Activated CD8-positive, alpha-beta memory T cell treated with anti-CD3 and anti-CD28 coated beads, Interleukin-2, amount 50 U/mL, for 24 hours (primary cell): Measurements from ENCODE around the gene TSPAN9.

Experiments used
- DNase-seq: peaks from one replicate; pipeline ENCODE4 v3.0.0-alpha.2; 2020; ENCODE audit errors: extremely low read depth

Gene TSPAN9

DNA sequence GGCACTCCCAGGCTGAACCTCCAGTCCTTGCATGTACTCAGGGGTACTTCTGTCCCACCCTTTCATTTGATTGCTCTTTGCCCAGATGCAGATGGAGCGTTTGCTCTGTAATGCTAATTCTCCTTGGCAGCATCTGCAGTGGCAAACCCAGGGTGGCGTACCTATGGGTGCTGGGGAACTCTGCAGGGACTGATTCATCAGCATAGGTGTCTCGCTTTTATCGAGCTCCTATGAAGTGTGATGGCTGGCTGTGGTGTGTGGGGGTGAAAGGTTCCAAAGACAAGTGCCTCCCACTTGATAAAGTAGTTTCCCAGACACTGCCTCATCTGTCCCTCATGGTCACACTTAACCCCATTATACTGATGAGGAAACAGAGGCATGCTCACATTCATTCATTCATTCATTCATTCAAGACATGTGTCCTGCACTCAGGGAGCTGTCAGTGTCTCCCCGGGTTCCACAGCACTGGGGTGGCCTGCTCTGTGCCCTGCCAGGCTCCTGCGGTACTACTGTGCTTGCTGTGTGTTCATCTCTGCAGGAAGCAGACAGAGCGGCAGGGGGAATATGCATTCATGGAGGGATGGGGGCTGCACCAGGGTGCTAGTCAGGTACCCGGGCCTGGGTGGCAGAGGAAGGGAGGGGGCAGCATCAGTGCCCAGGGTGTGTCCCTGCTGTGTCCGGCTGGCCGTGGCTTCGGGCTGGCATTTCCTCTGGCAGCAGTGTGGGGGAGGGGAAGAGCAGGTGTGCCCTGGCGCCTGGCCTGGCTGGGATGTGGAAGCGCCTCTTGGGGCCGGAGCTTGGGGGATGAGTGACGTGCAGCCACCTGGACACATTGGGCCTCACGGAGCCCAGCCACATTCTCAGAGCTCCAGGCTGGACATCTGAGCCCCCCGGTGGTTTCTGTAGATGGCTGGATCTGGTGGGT is 110.9 kb downstream of the TSPAN9 start:
- DNase-seq: no peak

DNA sequence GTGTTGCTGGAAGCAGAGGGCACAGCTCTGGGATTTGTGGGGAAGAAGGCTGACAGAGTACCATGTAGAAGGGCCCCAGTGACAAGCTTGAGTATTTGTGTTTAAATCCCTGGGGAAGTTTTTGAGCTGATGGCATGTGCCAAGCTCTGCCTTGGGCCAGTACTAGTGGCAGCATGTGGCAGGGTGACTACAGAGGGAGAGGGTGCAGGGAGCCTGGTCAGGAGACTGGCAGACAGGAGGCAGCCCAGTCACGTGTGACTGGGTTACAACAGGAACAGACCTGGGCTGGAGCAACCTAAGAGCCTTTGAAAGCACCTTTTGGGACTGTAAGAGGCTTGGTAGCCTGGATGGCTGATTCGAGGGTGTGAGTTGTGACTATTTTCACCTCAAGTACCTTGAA is 112.1 kb downstream of the TSPAN9 start:
- DNase-seq: no peak

DNA sequence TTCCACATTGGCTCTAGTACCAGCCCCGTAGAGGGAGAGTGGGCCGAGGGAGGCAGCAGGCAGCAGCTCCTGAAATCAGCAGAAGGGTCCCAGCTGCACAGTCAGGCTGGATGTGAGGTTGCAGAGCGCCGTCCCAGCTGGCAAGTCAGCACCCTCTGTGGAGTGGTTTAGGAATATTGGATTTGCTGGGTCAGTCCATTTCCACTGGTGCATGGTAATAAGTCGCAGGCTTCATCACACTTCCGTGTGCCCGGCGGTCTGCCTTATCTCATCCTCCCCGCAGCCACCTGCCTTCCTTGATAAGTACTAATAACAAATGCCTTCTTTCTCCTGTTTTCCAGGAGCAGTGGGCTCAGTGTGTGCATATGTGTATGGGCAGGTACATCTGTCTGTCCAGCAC is 112.9 kb downstream of the TSPAN9 start:
- no peak for DNase-seq

DNA sequence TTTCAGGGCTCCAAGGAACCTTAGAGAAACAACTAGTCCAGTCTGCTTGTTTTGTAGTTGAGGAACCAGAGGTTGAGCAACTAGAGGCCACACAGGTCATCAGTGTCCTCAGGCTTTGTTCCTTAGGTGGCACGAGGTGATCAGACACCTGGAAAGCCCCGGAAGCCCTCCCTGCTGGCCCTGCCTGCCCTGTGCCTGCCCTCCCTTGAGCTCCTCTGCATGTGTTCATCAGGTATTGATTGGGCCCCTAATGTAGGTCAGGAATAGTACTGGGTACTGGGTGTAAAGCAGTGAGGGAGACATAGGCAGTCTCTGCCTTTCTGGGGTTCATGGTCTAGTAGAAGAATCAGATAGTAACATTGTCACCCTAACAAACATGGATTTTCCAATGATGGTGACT is 114.3 kb downstream of the TSPAN9 start:
- DNase-seq: no peak

DNA sequence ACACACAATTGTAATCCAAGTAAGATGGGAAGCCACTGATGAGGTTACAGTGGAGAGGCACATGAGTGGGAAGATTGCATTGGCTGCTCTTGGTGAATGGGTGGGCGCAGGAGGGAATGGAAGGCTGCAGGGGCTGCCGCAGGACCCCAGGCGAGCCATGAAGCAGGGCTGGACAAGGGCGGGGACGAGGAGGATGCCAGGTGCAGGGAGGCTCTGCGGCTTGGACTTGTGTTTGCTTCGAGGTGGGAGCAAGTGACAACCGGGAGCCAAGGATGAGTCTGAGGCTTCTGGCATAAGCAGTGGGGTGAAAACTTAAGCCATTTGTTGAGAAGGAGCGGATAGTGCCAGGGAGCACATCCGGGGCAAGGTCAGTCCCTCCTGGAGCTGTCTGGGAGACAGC is 115.0 kb downstream of the TSPAN9 start:
- DNase-seq: no peak

DNA sequence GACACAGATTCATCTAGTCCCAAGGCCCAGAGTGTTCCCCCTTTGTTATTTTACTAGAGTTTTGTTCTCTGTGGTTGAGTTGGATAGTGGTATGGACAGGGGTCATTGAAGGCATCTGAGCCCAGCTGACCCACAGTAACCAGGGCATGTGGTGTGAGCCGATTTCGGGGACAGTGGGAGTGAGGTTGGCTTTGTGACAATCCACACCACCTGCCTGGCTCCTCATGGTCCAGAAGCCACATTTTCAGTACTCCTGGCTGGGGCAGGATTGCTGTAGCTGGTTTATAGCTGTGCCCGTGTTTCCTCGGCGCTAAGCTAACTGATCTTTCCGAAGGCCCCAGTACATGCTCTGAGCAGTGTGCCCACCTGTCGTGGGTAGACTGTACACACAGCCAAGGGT is 116.0 kb downstream of the TSPAN9 start:
- DNase-seq: no peak

DNA sequence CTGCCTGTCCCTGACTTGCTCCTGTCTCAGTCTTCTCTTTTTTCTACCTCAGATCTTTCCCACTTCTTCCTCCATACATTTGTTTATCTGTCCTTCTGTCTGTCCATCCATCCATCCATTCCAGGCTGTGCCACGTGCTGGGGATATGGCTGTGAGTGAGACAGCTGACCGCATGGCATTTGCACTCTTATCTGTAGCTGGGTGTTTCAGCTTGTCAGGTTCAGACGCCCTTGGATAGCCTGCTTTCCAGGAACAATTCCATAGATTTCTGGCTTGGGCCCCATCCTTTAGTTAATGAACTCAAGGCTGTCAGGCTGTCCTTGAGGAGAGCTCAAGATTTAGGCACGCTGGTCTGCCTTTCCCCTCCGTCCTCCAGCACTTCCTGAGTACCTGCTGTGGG is 116.6 kb downstream of the TSPAN9 start:
- DNase-seq: no peak

DNA sequence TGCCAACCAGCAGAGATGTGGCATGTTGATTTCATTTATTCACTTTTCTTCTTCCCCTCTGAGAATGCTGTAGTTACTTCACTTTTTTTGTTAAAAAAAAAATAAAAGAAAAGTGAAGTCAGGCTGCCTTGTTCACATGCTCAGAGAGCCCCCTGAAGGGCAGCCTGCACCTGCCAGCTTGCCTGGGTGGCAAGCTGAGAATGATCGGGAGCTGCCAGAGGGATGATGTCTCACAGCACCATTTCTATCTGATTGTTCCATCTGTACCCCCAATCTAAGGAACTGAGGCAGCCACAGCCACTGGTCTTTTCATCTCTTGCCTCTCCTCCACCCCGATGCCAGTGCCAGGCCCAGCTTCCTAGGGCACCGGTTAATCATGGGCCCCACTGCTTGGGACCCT is 118.2 kb downstream of the TSPAN9 start:
- no peak for DNase-seq

DNA sequence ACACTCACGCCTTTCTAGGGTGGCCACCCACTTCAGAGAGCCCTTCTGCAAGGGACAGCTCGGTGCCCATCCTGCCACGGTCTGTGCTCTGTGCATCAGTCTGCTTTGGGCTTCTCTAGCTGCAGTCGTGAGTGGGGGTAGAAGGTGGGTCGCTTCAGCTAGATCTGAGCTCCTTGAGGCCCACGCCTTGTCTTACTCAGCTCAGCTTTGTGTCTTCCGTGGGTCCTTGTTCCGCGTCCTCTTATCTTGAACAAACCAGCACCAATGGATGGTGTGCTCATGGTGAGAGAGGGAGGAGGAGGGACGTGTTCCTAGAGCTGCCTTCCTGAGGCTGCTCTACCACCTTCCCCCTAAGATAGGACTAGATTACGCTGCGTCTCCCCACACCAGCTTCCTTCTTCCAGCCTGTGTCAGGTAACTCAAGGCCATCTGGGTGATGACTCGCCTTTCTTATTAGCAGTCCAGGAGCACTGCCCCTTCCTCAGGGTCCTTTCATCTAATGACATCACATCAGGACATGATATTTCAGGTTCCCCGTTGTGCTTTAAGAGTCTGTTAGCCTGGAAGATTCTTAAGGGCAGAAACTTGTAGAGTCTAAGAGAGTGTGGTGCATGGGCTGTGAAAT is 118.8 kb downstream of the TSPAN9 start:
- no peak for DNase-seq

DNA sequence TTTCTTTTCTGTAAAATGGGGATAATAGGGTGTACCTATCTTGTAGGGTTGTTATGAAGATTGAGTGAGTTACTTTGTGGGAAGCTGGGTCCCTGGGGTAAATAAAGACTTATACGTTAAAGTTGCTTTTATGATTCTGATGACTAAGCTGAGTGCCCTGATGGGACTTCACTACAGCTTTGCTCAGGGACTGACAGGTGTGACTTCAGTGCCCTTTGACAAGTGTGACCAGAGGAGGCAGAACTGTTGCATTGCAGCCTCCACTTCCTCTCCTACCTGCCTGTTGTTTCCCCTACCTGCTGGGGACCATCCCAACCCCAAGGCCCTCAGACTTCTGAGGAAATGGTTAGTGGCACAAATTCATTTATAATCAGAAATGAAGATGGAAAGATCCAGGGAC is 119.3 kb downstream of the TSPAN9 start:
- DNase-seq: no peak

DNA sequence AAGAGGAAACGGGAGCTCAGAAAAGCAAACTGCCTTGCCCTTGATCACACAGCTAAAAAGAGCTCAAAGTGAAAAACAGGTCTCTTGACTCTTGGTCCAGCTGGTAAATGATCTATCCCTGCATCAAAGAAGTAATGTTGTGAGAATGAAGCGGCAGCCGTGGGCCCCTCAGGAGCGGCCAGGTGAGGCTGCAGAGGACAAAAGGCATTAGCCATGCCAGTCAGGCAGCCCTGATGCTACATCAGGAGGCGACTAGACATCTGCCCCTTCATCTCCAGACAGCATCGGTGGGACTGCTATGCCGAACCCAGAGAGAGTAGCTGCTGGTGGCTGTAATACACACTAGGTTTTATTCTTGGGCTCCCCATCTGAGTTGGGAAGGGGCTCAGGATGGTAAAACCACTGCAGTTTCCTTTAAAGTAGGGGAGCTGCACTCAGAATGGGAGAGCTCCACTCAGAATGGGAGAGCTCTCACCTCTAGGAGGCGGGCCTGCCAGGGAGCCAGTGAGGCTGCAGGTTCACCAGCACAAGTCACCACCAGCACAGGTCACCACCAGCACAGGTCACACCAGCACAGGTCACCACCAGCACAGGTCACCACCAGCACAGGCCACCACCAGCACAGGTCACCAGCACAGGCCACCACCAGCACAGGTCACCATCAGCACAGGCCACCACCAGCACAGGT is 120.1 kb downstream of the TSPAN9 start:
- DNase-seq: no peak

DNA sequence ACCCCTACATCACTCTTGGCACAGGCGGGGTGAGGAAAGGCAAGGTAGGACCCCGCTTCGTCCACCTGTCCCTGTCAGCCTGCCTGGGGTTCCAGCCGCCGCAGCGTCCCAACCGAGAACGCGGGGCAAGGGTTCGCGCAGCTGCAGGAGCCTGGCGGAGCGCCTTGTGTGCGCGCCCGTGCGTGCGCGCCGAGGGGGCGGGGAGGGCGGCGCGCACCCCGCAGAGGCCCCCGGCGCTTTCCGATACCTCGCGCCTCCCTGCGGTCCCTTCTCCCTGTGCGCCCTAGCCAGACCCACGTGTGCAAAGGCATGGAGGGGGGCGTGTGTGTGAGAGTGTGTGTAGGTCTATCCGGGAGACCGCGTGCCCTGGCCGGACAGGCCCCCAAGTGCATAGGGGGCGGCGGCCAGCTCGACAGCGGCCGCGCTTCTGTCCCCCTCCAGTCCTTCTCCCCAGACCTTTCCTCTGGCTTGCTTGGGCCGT is 122.4 kb downstream of the TSPAN9 start:
- no peak for DNase-seq

DNA sequence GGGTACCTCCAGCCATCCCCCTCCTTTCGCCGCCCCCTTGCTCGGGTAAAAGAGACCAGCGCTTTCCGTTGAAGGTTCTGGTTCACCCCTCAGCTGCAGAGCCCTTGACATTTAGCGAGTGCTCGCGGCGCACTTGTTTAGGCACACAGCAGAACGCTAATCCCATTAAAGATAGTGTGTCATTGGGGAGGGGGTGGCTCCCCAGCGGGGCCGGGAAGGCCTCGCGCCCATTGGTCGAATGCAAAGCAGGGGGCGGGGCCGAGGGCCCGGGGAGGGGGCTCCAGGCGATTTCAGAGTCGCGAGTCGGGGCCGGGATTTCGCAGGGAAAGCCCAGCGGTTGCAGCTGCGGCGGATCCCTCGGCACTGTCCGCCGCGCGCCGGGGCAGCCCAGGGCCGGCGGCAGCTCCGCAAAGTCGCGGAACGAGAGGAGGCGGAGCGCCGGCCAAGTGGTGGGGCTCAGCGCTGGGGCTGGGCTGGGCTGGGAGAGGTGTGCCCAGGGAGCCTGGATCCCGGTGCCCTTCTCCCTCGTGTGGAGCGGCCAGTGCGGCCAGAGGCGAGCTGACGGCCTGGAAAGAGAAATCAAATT is 122.9 kb downstream of the TSPAN9 start:
- DNase-seq: no peak

DNA sequence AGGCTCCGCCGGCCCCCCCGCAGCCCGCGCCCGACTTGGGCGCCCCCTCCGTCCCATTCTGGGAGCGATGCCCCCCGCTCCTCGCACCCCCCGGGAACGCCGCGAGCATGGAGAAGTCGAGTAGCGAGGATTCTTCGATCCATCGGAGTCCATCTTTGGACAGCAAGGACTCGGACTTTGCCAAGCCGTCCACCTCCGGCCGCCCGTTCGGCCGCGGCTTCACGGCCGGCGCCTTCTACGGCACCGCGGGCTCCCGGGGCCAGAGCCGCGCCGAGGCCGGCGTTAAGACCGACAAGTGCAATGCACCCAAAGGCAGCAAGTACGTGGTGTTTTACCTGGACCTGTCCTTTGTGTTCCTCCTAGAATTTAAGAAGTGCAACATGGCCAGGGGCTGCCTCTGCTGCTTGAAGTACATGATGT is 123.6 kb downstream of the TSPAN9 start:
- no peak for DNase-seq

DNA sequence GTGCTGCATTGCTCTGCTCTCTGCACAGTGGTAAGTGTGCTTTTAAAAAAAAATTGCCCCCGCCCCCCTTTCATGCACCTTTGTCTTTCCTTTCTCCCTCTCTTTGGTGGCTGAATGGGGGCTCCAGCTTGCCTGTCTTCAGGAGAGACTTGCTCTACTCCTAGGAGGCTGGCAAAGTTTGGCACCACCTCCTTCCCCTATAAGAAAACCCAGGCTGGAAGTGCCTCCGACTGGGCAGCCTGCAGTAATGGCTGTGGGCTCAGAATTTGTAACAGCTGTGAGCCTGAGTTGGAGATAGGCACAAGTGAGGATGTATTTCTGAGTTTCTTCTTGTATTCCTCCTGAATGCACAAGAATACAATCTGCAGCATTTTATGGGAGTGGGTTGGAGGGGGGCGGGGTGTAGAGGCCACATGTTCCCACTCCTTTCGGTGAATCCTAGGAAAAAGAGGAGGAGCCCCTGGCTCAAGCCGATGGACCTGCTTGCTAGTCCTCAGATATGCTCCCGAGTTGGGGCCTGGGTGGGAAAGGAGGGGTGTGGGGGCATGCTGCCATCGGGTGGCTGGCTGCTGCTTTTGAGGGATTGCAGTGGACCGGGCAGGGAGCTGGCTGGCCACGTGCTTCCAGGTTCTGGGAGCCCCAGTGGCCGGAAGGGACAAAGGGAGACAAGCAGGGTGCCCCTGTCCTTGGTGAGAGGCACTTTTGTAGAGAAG is 124.3 kb downstream of the TSPAN9 start:
- DNase-seq: no peak

DNA sequence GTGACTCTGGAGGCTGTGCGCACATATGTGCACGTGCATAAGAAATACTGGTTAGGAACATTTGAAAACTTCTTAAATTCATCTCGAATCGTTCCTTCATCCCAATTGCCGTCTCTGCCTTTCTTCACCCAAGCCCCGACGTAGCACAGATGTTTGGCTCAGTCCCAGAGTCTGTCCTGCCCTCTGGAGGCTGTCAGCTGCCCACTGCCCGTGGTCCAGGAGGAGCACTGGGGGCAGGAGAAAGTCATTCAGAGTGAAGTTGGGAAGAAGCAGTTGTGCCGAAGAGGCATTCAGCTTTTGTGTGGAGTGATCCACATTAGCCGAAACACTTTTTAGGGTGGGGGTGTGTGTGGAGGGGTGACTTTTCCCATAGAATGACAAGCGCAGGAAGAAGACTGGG is 124.9 kb downstream of the TSPAN9 start:
- DNase-seq: no peak

DNA sequence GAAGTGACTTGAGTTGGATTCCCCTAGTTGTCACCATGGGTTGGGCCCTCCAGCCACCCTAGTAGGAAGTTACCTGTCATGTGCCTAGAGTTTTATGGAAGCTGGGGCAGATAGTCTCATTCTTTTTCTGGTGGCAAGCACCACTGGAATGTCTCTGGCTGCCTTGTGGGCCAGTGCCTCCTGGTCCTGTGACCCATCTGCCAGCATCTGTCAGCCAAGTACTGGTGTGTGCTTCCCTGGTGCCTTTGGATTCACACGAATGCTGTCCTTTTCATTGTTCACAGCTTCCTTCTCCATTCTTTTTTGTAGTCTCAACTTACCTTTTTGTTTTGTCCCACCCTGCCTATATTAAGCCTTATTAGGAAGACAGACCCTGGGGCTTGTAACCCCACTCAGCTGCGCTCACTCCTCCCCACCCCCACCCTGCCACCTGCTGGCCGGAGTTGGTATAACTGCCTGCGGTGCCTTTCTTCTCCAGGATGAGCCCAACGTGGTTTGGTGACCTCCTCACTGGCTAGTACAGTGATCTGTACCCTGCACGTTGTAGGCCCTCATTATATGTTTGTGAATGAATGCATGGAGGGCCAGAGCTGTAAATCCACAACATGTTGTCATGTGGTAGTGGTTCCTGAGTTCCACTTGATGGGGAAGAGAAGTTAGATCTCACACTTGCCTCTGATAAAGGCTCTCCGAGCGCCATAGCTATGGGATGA is 125.7 kb downstream of the TSPAN9 start:
- no peak for DNase-seq

DNA sequence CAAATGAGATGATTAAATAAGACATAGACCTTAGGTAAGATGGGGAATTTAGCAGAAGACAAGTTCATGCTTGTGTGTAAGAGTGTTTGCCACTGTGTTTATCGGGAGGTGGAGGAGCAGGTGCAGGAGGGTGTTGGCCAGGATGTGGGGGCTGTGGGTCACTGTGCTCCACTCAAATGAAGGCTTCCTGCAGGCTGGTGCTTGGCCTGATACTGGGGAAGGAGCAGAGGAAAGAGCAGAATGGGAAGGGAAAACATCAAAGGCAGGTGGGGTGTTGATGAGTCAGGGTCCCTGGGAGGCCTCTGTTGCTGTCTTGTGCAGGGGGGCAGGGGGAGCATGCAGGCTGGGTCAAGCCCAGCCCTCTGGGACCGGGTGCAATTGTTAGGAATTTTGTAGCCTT is 126.5 kb downstream of the TSPAN9 start:
- DNase-seq: no peak

DNA sequence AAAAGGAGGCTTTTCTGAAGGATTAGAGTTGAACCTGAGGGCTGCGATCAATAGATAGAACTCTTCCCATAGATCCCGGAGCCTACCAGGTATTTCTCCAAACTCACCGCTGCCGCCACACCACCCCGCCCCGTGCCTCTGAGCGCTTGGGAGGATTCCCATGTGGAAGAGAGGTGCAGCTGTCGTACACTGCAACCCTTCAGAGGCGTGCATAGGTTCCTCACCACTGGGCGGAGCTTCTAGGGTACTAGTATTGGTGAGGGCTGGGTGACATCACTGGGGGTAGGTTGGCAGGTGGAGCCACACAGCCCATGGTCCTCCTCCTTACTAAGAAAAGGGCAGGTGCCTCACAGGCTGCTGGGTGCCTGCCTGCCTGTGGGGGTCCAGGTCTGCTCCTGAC is 127.0 kb downstream of the TSPAN9 start:
- no peak for DNase-seq

DNA sequence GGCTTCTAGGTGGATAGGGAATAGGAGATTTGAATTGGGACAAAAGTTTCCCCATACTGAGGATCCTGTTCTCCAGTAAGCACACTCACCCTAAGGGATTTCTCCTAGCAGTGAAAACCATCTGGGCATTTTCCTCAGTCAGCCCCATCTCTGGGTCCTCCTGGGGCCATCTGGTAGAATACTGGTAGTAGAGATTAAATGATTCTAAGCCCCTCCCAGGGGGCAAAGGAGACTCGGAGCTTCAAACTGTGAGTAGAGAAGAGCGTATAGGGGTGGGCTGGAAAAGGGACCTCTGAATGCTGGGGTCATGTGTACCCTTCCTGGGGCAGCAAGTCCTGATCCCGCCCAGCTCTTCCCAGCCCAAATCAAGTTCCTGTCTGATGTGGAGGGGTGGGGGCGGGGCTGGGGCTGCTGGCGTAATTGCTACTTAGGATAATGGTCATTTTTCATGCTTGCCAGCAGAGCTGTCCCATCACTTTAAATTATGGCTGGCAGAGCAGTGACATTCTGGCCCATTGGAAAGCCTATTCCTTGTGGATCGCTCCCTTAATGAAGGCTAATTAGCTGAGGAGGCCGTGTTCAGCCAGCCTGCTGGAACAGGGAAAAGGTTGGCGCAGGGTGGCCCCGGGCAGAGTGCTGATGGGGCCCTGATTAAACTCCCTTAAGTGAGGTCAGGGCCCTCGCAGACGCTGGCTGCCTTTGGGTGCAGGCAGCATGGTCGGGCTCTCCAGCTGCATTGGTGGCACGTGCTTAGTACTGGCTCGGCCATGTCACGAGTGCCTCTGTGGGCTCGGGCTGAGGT is 127.8 kb downstream of the TSPAN9 start:
- no peak for DNase-seq
